K562 (cell line): ENCODE results near the gene SLC43A2. TPM values are rescaled to one million over a fixed set of nuclear protein-coding genes. Genes with fewer than 3 reads are reported as not detected.

Source experiments
- ATAC-seq: fragments of 200-7000 bp; cut with Tn5 transposase; 3 replicates; pipeline ENCODE4 v1.9.1; 2020; ENCODE audit warnings: moderate library complexity
- BruUV-seq: library from RNA; stranded (reverse); fragments of 400-500 nt; replicated peaks from 2 replicates; lab custom pipeline; 2021; lab: Mats Ljungman, UMichigan
- CTCF ChIA-PET: fragments of 300-600 bp; formaldehyde crosslinking; extraction: SDS; loops from one replicate; lab custom pipeline; 2021; ENCODE audit warnings: low intra/inter-chr PET ratio; lab: Yijun Ruan, JAX
- POLR2A ChIA-PET: fragments of 300-600, 350-650 bp; sonication (Branson Sonifier 250); formaldehyde crosslinking; extraction: SDS; loops from one replicate; lab custom pipeline; 2021; ENCODE audit warnings: antibody characterized with exemption, inconsistent platforms; lab: Yijun Ruan, JAX
- DNase-seq, 4 experiments: peaks; one replicate each; pipeline versions ENCODE4 v3.0.0 to v3.0.0-alpha.2; 2011 to 2018; ENCODE audit warnings: low spot score in 3 of 4, mixed read lengths in 3 of 4; ENCODE audit errors: extremely low read depth in 1 of 4
- FAIRE-seq: peaks from 2 replicates; lab custom pipeline; 2011; peaks lifted over from hg19 to GRCh38; lab: Jason Lieb, UNC
- H2AFZ ChIP-seq: 2 replicates; pipeline ENCODE4 v1.6.0; 2011; ENCODE audit warnings: low read depth, low read length, control low read depth, inconsistent platforms
- H3K27ac ChIP-seq: fragments of 200-600 bp; 3 replicates; pipeline ENCODE4 v1.8.0; 2011; ENCODE audit warnings: low read depth, mild to moderate bottlenecking, control low read depth, inconsistent platforms, low read length, moderate library complexity, mixed read lengths; ENCODE audit errors: extremely low read depth
- H3K27me3 ChIP-seq, 2 experiments: fragments of 300-600 bp in 1 of 2; 2 replicates in 1 of 2; 3 replicates in 1 of 2; pipeline versions ENCODE4 v1.6.0 to v1.8.0; 2011; ENCODE audit warnings: inconsistent platforms in 2 of 2, low read length in 2 of 2, mild to moderate bottlenecking in 1 of 2, mixed read lengths in 1 of 2, moderate library complexity in 1 of 2; ENCODE audit not compliant: control insufficient read depth in 2 of 2, insufficient read depth in 2 of 2
- H3K36me3 ChIP-seq: fragments of 300-600 bp; 3 replicates; pipeline ENCODE4 v1.8.0; 2011; ENCODE audit warnings: mild to moderate bottlenecking, low read length, inconsistent platforms; ENCODE audit not compliant: control insufficient read depth, insufficient read depth
- H3K4me1 ChIP-seq, 2 experiments: fragments of 200-600 bp in 1 of 2; replicated peaks in 1 of 2; 2 replicates in 1 of 2; 3 replicates in 1 of 2; pipeline versions ENCODE4 v1.5.1 to v1.8.0; 2011; ENCODE audit warnings: inconsistent platforms in 2 of 2, low read length in 2 of 2, mild to moderate bottlenecking in 1 of 2, mixed read lengths in 1 of 2, moderate library complexity in 1 of 2; ENCODE audit not compliant: control insufficient read depth in 2 of 2, insufficient read depth in 2 of 2
- H3K4me2 ChIP-seq: 2 replicates; pipeline ENCODE4 v1.6.1; 2011; ENCODE audit warnings: low read length, control low read depth, inconsistent platforms, mixed read lengths; ENCODE audit not compliant: insufficient read depth
- H3K4me3 ChIP-seq: fragments of 200-600 bp; sonication (generic), shearing (Covaris generic); 2 replicates; pipeline ENCODE4 v1.5.1; 2016; ENCODE audit warnings: control low read depth, inconsistent platforms
- H3K79me2 ChIP-seq: fragments of 200-600 bp; 3 replicates; pipeline ENCODE4 v1.8.0; 2011; ENCODE audit warnings: low read length, inconsistent platforms; ENCODE audit not compliant: control insufficient read depth, insufficient read depth
- H3K9ac ChIP-seq, 2 experiments: 2 replicates each; pipeline versions ENCODE4 v1.6.0 to v1.6.1; 2011; ENCODE audit warnings: low read depth in 2 of 2, low read length in 2 of 2, control low read depth in 1 of 2, inconsistent platforms in 1 of 2, mild to moderate bottlenecking in 1 of 2, mixed read lengths in 1 of 2; ENCODE audit not compliant: insufficient read depth in 1 of 2
- H3K9me1 ChIP-seq: one replicate; pipeline ENCODE4 v1.6.0; 2011; ENCODE audit warnings: inconsistent platforms, mild to moderate bottlenecking, low read length, moderate library complexity; ENCODE audit not compliant: control insufficient read depth, insufficient read depth
- H3K9me3 ChIP-seq: replicated peaks from 2 replicates; pipeline ENCODE4 v1.5.1; 2011; ENCODE audit warnings: low read depth, low read length, inconsistent platforms; ENCODE audit not compliant: control insufficient read depth, insufficient read depth
- H4K20me1 ChIP-seq: replicated peaks from 2 replicates; pipeline ENCODE4 v1.6.1; 2011; ENCODE audit warnings: low read length, inconsistent platforms, mixed read lengths; ENCODE audit not compliant: control insufficient read depth, insufficient read depth
- CTCF ChIP-seq, 3 experiments: IDR thresholded peaks in 2 of 3; conservative IDR thresholded peaks in 1 of 3; 2 replicates each; pipeline ENCODE4 v1.5.1; 2011 to 2012; ENCODE audit warnings: low read length in 3 of 3, mild to moderate bottlenecking in 3 of 3, control low read depth in 2 of 3, improper control_type of control experiment in 1 of 3, inconsistent platforms in 1 of 3, low read depth in 1 of 3, mixed read lengths in 1 of 3, moderate library complexity in 1 of 3; ENCODE audit not compliant: insufficient read depth in 2 of 3
- ELF1 ChIP-seq: fragments of 200-800 bp; sonication (Bioruptor generic); IDR thresholded peaks from 2 replicates; pipeline ENCODE4 v1.6.1; 2016; ENCODE audit warnings: missing genetic modification characterization, missing compliant biosample characterization
- ERF ChIP-seq: fragments of 450-650 bp; formaldehyde crosslinking; IDR thresholded peaks from 2 replicates; pipeline ENCODE4 v1.4.0; 2020; ENCODE audit warnings: mild to moderate bottlenecking, mixed read lengths
- HMBOX1 ChIP-seq: sonication (generic); IDR thresholded peaks from 2 replicates; pipeline ENCODE4 v1.6.1; 2016
- MAFG ChIP-seq: fragments of 450-650 bp; conservative IDR thresholded peaks from 2 replicates; pipeline ENCODE4 v1.6.1; 2016; ENCODE audit warnings: missing genetic modification characterization, missing compliant biosample characterization
- NFXL1 ChIP-seq: fragments of 450-650 bp; formaldehyde crosslinking; IDR thresholded peaks from 2 replicates; pipeline ENCODE4 v1.4.0; 2021; ENCODE audit warnings: mild to moderate bottlenecking
- PHB ChIP-seq: fragments of 250-450 bp; sonication (Bioruptor Pico); IDR thresholded peaks from 2 replicates; pipeline ENCODE4 v1.5.0; 2021
- RAD21 ChIP-seq, 2 experiments: fragments of 250-450 bp in 1 of 2; fragments of 450-650 bp in 1 of 2; sonication (Bioruptor Pico) in 1 of 2; formaldehyde crosslinking in 1 of 2; IDR thresholded peaks in 1 of 2; conservative IDR thresholded peaks in 1 of 2; 2 replicates each; pipeline versions ENCODE4 v1.4.0 to v1.8.0; 2020 to 2022; ENCODE audit warnings: mild to moderate bottlenecking in 2 of 2, moderate library complexity in 1 of 2
- RFX1 ChIP-seq: fragments of 450-650 bp; IDR thresholded peaks from 2 replicates; pipeline ENCODE4 v1.6.1; 2016; ENCODE audit warnings: mild to moderate bottlenecking, moderate library complexity
- SMC3 ChIP-seq: conservative IDR thresholded peaks from 2 replicates; pipeline ENCODE4 v1.6.1; 2011; ENCODE audit warnings: low read depth, low read length, improper control_type of control experiment; ENCODE audit not compliant: insufficient read depth
- SPI1 ChIP-seq: IDR thresholded peaks from 2 replicates; pipeline ENCODE4 v1.6.1; 2011; ENCODE audit warnings: low read depth, low read length, control low read depth, borderline replicate concordance
- STAG1 ChIP-seq: sonication (generic); formaldehyde crosslinking; IDR thresholded peaks from 2 replicates; pipeline ENCODE4 v1.5.0; 2020; ENCODE audit warnings: missing genetic modification reagents, borderline replicate concordance
- ZBTB2 ChIP-seq: fragments of 450-650 bp; IDR thresholded peaks from 2 replicates; pipeline ENCODE4 v1.6.1; 2016; ENCODE audit warnings: antibody characterized with exemption
- ZNF280B ChIP-seq: fragments of 250-450 bp; sonication (Bioruptor Pico); IDR thresholded peaks from 2 replicates; pipeline ENCODE4 v1.5.1; 2021; ENCODE audit warnings: mild to moderate bottlenecking
- ZNF780A ChIP-seq: fragments of 250-450 bp; sonication (Bioruptor Pico); IDR thresholded peaks from 2 replicates; pipeline ENCODE4 v1.5.0; 2021; ENCODE audit warnings: mild to moderate bottlenecking
- WGBS: fragments of 100-300 bp; shearing (Covaris generic); methylation state at CpG from one replicate; pipeline ENCODE4 v1.1.6; 2016; ENCODE audit warnings: low coverage, mixed read lengths; ENCODE audit not compliant: insufficient coverage; ENCODE audit errors: missing lambda C conversion rate; 5-methylcytosine and 5-hydroxymethylcytosine counted together
- in situ Hi-C: fragments of 300-500 bp; cut with MboI; formaldehyde crosslinking; loops from 4 replicates; pipeline ENCODE4 v1.15.0; 2018; ENCODE audit warnings: inconsistent platforms, mixed read lengths
- intact Hi-C: fragments of 100-400 bp; cut with micrococcal nuclease; formaldehyde crosslinking; loops from 2 replicates; pipeline ENCODE4 v1.14.2; 2022
- polyA plus RNA-seq, 8 experiments: library from polyadenylated mRNA; depleted of rRNA in 4 of 8; stranded (reverse) in 5 of 8; unstranded in 3 of 8; fragments of >200 nt; fragmentation: Nextera tagmentation in 2 of 8; fragmentation: Illumina TruSeq in 1 of 8; extraction: Ambion mirVana in 2 of 8; extraction: Trizol in 1 of 8; gene quantifications; 2 replicates each; pipeline versions ENCODE4 v1.2.1 to v1.2.3, GENCODE V29; 2011 to 2014; ENCODE audit warnings: inconsistent platforms in 1 of 8, missing spikeins in 1 of 8
- total RNA-seq, 7 experiments: library from RNA; depleted of rRNA in 6 of 7; stranded (reverse); fragments of >200 nt in 6 of 7; fragmentation: Illumina TruSeq in 2 of 7; extraction: Trizol in 2 of 7; gene quantifications; 2 replicates each; pipeline versions ENCODE4 v1.2.1 to v1.2.3, GENCODE V29; 2011 to 2021; ENCODE audit warnings: low replicate concordance in 1 of 7

The SLC43A2 gene
- total and polyA plus RNA-seq, 9 of the 15 experiments (the other 6 are each of a cell fraction or from before 2014, with no cell fraction given): 0.03 to 10.2 (median 3.6) TPM

GRCh38 chr17:1532836-1533602, 95.6 kb downstream of the SLC43A2 start:
- intact Hi-C loops: no loop called here
- H2AFZ ChIP-seq: no peak overlapping the region
- no peaks in the 10 kb centered on the region for H3K79me2 ChIP-seq
- in situ Hi-C loops: no loop called here
- no peaks in the 10 kb centered on the region for H3K27me3 ChIP-seq
- peak; percentile 74 for FAIRE-seq
- H3K9me3 ChIP-seq: no peaks in the 10 kb centered on the region
- no peak overlapping the region for H3K9ac ChIP-seq
- peak; percentile 27 to 53 (median 38) for DNase-seq
- POLR2A ChIA-PET: interaction anchor here (0.6 to 1.2 kb wide), 8 partner anchors 9 to 328 kb away, joined by 3 to 7 read pairs (median 3); partner anchors contain the start of gene INPP5K
- no TSS peak for BruUV-seq
- H3K27ac ChIP-seq: no peak overlapping the region
- ATAC-seq: peak; percentile 95
- H3K4me2 ChIP-seq: no peak overlapping the region
- no peaks in the 10 kb centered on the region for H3K9me1 ChIP-seq
- H3K4me3 ChIP-seq: no peak overlapping the region
- no peaks in the 10 kb centered on the region; a peak in 1 of 5 replicates for H3K4me1 ChIP-seq
- WGBS: 38% methylated on average over 6 of the region's 10 CpGs
- H4K20me1 ChIP-seq: no peaks in the 10 kb centered on the region
- peaks cover 53% of the 10 kb centered on the region; the same call in 2 of the 3 replicates for H3K36me3 ChIP-seq
- CTCF ChIA-PET: interaction anchor here (0.9 to 1.2 kb wide), 2 partner anchors 167 to 273 kb away, joined by 3 to 5 read pairs; no protein-coding TSS in a partner anchor
- TF ChIP-seq MAFG (tag) (no peak), RAD21 (CRISPR knock-in tag; conservative IDR thresholded peaks at IDR 0.05 in 1 of 2, IDR thresholded peaks at IDR 0.05 in 1 of 2) (peak; percentile 30 to 66), ERF (no peak), NFXL1 (CRISPR knock-in tag) (no peak), HMBOX1 (no peak), CTCF (IDR thresholded peaks at IDR 0.05 in 2 of 3, conservative IDR thresholded peaks at IDR 0.05 in 1 of 3; ENCODE audit: insufficient read depth in 2 of 3, low read depth in 1 of 3, low read length in 3 of 3) (peak; percentile 51 to 70 (median 67)), SMC3 (0 out of 2 replicates have a peak, but pooled peaks have one; percentile 29), SPI1 (peak; percentile 97), ELF1 (tag) (peak; percentile 42; the same call in 1 of the 2 replicates), PHB (CRISPR knock-in tag) (no peak), STAG1 (CRISPR knock-in tag) (peak; percentile 61; the same call in 1 of the 2 replicates), RFX1 (no peak), ZBTB2 (no peak), ZNF780A (CRISPR knock-in tag) (no peak), ZNF280B (no peak)
